Gastrocnemius medialis (tissue), 4 donors: ENCODE data around the gene HOXD12.

ENCODE experiments used
- CTCF ChIP-seq, 5 experiments: fragments of 450-650 bp in 3 of 5; fragments of 200-600 bp in 2 of 5; sonication (generic) in 2 of 5; IDR thresholded peaks in 4 of 5; conservative IDR thresholded peaks in 1 of 5; 1 replicate in 4 of 5; 2 replicates in 1 of 5; pipeline ENCODE4 v1.5.1; 2016 to 2019; ENCODE audit warnings: antibody characterized with exemption in 5 of 5, mild to moderate bottlenecking in 3 of 5, moderate library complexity in 3 of 5
- POLR2A ChIP-seq, 2 donors: fragments of 450-650 bp; IDR thresholded peaks; one replicate each; pipeline ENCODE4 v1.6.1; 2017; ENCODE audit warnings: antibody characterized with exemption in 2 of 2, mild to moderate bottlenecking in 2 of 2, moderate library complexity in 2 of 2

- no peak for TF ChIP-seq CTCF (IDR thresholded peaks at IDR 0.05 in 4 of 5, conservative IDR thresholded peaks at IDR 0.05 in 1 of 5)
- TF ChIP-seq POLR2A (IDR thresholded peaks at IDR 0.05) = no peak
Measured at GRCh38 chr2:176135035-176135440, 35.4 kb downstream of the HOXD12 start.
